Keratinocyte (primary cell): ENCODE measurements around the gene CKM. TPM values are rescaled to one million over a fixed set of nuclear protein-coding genes. Genes with fewer than 3 reads are reported as not detected.

Experiments used
- DNase-seq: peaks from one replicate; pipeline ENCODE4 v3.0.0-alpha.2; 2011; ENCODE audit warnings: low read depth, missing footprints, low spot score
- FAIRE-seq: peaks from 2 replicates; lab custom pipeline; 2011; peaks lifted over from hg19 to GRCh38; lab: Jason Lieb, UNC
- H2AFZ ChIP-seq: 2 replicates; pipeline ENCODE4 v1.6.0; 2012; ENCODE audit warnings: low read length, control low read depth, inconsistent platforms; ENCODE audit not compliant: control insufficient read depth
- H3K27ac ChIP-seq: 2 replicates; pipeline ENCODE4 v1.5.1; 2011; ENCODE audit warnings: low read length; ENCODE audit not compliant: control insufficient read depth, insufficient read depth
- H3K27me3 ChIP-seq: 3 replicates; pipeline ENCODE4 v1.6.0; 2011; ENCODE audit warnings: low read length; ENCODE audit not compliant: control insufficient read depth, insufficient read depth; ENCODE audit errors: extremely low read depth
- H3K36me3 ChIP-seq, 2 experiments: 2 replicates in 1 of 2; 3 replicates in 1 of 2; pipeline ENCODE4 v1.5.1; 2011; ENCODE audit warnings: low read length in 2 of 2, mild to moderate bottlenecking in 1 of 2; ENCODE audit not compliant: control insufficient read depth in 2 of 2, insufficient read depth in 2 of 2; ENCODE audit errors: extremely low read depth in 1 of 2
- H3K4me1 ChIP-seq: 3 replicates; pipeline ENCODE4 v1.5.1; 2011; ENCODE audit warnings: low read length; ENCODE audit not compliant: control insufficient read depth, insufficient read depth; ENCODE audit errors: extremely low read depth
- H3K4me2 ChIP-seq: 3 replicates; pipeline ENCODE4 v1.6.0; 2011; ENCODE audit warnings: low read depth, low read length; ENCODE audit not compliant: control insufficient read depth, insufficient read depth; ENCODE audit errors: extremely low read depth
- H3K4me3 ChIP-seq, 3 experiments: fragments of 200-600 bp in 1 of 3; sonication (generic) in 1 of 3; 2 replicates in 2 of 3; 3 replicates in 1 of 3; pipeline ENCODE4 v1.5.1; 2011 to 2016; ENCODE audit warnings: low read length in 3 of 3, mild to moderate bottlenecking in 3 of 3, control low read depth in 2 of 3, inconsistent platforms in 1 of 3, low read depth in 1 of 3, mixed read lengths in 1 of 3, mixed run types in 1 of 3, moderate library complexity in 1 of 3; ENCODE audit not compliant: control insufficient read depth in 2 of 3, insufficient read depth in 2 of 3; ENCODE audit errors: extremely low read depth in 1 of 3
- H3K79me2 ChIP-seq: 2 replicates; pipeline ENCODE4 v1.6.0; 2012; ENCODE audit warnings: low read length; ENCODE audit not compliant: control insufficient read depth, insufficient read depth
- H3K9ac ChIP-seq: 3 replicates; pipeline ENCODE4 v1.6.0; 2011; ENCODE audit warnings: low read length; ENCODE audit not compliant: control insufficient read depth, insufficient read depth; ENCODE audit errors: extremely low read depth
- H3K9me1 ChIP-seq: 3 replicates; pipeline ENCODE4 v1.6.0; 2011; ENCODE audit warnings: low read length; ENCODE audit not compliant: control insufficient read depth, insufficient read depth; ENCODE audit errors: extremely low read depth
- H3K9me3 ChIP-seq: 2 replicates; pipeline ENCODE4 v1.5.1; 2012; ENCODE audit warnings: low read depth, low read length; ENCODE audit not compliant: control insufficient read depth
- H4K20me1 ChIP-seq: 3 replicates; pipeline ENCODE4 v1.6.0; 2011; ENCODE audit warnings: low read length; ENCODE audit not compliant: control insufficient read depth, insufficient read depth; ENCODE audit errors: extremely low read depth
- CTCF ChIP-seq, 3 experiments: IDR thresholded peaks in 1 of 3; conservative IDR thresholded peaks in 1 of 3; optimal IDR thresholded peaks in 1 of 3; 2 replicates in 2 of 3; 3 replicates in 1 of 3; pipeline versions ENCODE3 to v1.5.1; 2011; ENCODE audit warnings: low read length in 3 of 3, mild to moderate bottlenecking in 3 of 3, moderate library complexity in 2 of 3, control low read depth in 1 of 3, inconsistent platforms in 1 of 3; ENCODE audit not compliant: insufficient read depth in 2 of 3; ENCODE audit errors: extremely low read depth in 1 of 3
- EZH2 ChIP-seq: IDR thresholded peaks from one replicate; pipeline ENCODE4 v1.6.1; 2012; ENCODE audit warnings: inconsistent platforms, mild to moderate bottlenecking, low read length, moderate library complexity
- dilution Hi-C: fragments of 300-500 bp; cut with MboI; formaldehyde crosslinking; loops from one replicate; pipeline ENCODE4 v1.7.0; 2020; ENCODE audit warnings: low sequenced_read_pairs; ENCODE audit not compliant: extremely low pct_ligation_motif_present
- polyA plus RNA-seq, 5 experiments: library from polyadenylated mRNA; depleted of rRNA in 3 of 5; stranded (reverse) in 3 of 5; stranded (forward) in 1 of 5; unstranded in 1 of 5; fragments of >200 nt; gene quantifications; 1 replicate in 1 of 5; 2 replicates in 3 of 5; 3 replicates in 1 of 5; pipeline versions ENCODE4 v1.2.1 to v1.2.3, GENCODE V29; 2011 to 2012; ENCODE audit warnings: missing spikeins in 2 of 5, low read depth in 1 of 5, low replicate concordance in 1 of 5

The CKM gene
- polyA plus RNA-seq, 1 donor (not counting 4 experiments of a cell fraction or from before 2014, with no cell fraction given) = not detected

GRCh38 chr19:45263013-45263412, 59.7 kb downstream of the CKM start:
- DNase-seq (no peak), FAIRE-seq (no peak)
- H3K36me3 ChIP-seq = peaks cover 12 to 31% of the 10 kb centered on the region in 2 experiments
- no peak overlapping the region for H2AFZ ChIP-seq
- peaks cover 6% of the 10 kb centered on the region for H3K79me2 ChIP-seq
- TF ChIP-seq EZH2 (no peak), CTCF (optimal IDR thresholded peaks at IDR 0.05 in 1 of 3, IDR thresholded peaks at IDR 0.05 in 1 of 3, conservative IDR thresholded peaks at IDR 0.05 in 1 of 3; ENCODE audit: extremely low read depth in 1 of 3, insufficient read depth in 2 of 3, low read length in 3 of 3) (no peak)
- no peak overlapping the region for H3K27ac ChIP-seq
- no peak overlapping the region for H3K9ac ChIP-seq
- H3K9me1 ChIP-seq = no peaks in the 10 kb centered on the region
- no peaks in the 10 kb centered on the region for H3K9me3 ChIP-seq
- H3K4me3 ChIP-seq = no peak overlapping the region
- H3K4me1 ChIP-seq = no peaks in the 10 kb centered on the region
- no peak overlapping the region for H3K4me2 ChIP-seq
- dilution Hi-C loops = no loop called here
- no peaks in the 10 kb centered on the region for H3K27me3 ChIP-seq
- H4K20me1 ChIP-seq = peaks cover 4% of the 10 kb centered on the region

GRCh38 chr19:45262570-45262969, 60.1 kb downstream of the CKM start:
- Histone ChIP-seq H3K27ac (no peak overlapping the region), H3K4me2 (no peak overlapping the region), H3K27me3 (no peaks in the 10 kb centered on the region), H4K20me1 (peaks cover 4% of the 10 kb centered on the region), H3K9me1 (no peaks in the 10 kb centered on the region), H3K9me3 (no peaks in the 10 kb centered on the region), H3K79me2 (peaks cover 6% of the 10 kb centered on the region), H3K36me3 (peaks cover 11 to 30% of the 10 kb centered on the region in 2 experiments), H3K4me3 (no peak overlapping the region), H3K4me1 (no peaks in the 10 kb centered on the region), H3K9ac (no peak overlapping the region), H2AFZ (no peak overlapping the region)
- no peak for FAIRE-seq
- DNase-seq = no peak
- dilution Hi-C loops = no loop called here
- TF ChIP-seq CTCF (optimal IDR thresholded peaks at IDR 0.05 in 1 of 3, IDR thresholded peaks at IDR 0.05 in 1 of 3, conservative IDR thresholded peaks at IDR 0.05 in 1 of 3; ENCODE audit: extremely low read depth in 1 of 3, insufficient read depth in 2 of 3, low read length in 3 of 3) = no peak
- no peak for TF ChIP-seq EZH2
